NAMALWA (cell line): ENCODE measurements around the gene TTC23.

Experiments used
- DNase-seq: peaks from one replicate; pipeline ENCODE4 v3.0.0-alpha.2; 2015; ENCODE audit warnings: low spot score

TTC23 gene

GRCh38 chr15:99102332-99103235 lies 146.8 kb downstream of the TTC23 start:
- DNase-seq, result no peak

- DNase-seq, result no peak
Measured at GRCh38 chr15:99101501-99101900, 147.9 kb downstream of the TTC23 start.

- DNase-seq, result peak; percentile 54
Measured at GRCh38 chr15:99100245-99101173, 148.9 kb downstream of the TTC23 start.

- DNase-seq, result no peak
Measured at GRCh38 chr15:99099661-99100060, 149.7 kb downstream of the TTC23 start.

- DNase-seq, result no peak
Measured at GRCh38 chr15:99098991-99099390, 150.4 kb downstream of the TTC23 start.

- no peak for DNase-seq
Measured at GRCh38 chr15:99098426-99098825, 151.0 kb downstream of the TTC23 start.

GRCh38 chr15:99097441-99098410 lies 151.7 kb downstream of the TTC23 start:
- no peak for DNase-seq

GRCh38 chr15:99096894-99097426 lies 152.4 kb downstream of the TTC23 start:
- DNase-seq, result no peak

GRCh38 chr15:99096173-99096893 lies 153.0 kb downstream of the TTC23 start:
- no peak for DNase-seq

GRCh38 chr15:99095626-99096025 lies 153.8 kb downstream of the TTC23 start:
- no peak for DNase-seq

GRCh38 chr15:99092554-99093172 lies 156.7 kb downstream of the TTC23 start:
- DNase-seq, result no peak

GRCh38 chr15:99090938-99091337 lies 158.4 kb downstream of the TTC23 start:
- no peak for DNase-seq

- peak; percentile 90 for DNase-seq
Measured at GRCh38 chr15:99090011-99090699, 159.2 kb downstream of the TTC23 start.

- DNase-seq, result no peak
Measured at GRCh38 chr15:99087405-99087943, 161.9 kb downstream of the TTC23 start.

- DNase-seq, result no peak
Measured at GRCh38 chr15:99086327-99086667, 163.1 kb downstream of the TTC23 start.
